ENCODE data around the gene PIGP.

GRCh38 chr21:37098751-37099150 is 25.9 kb upstream of the PIGP start:
- TF ChIP-seq POLR2AphosphoS5 (IDR thresholded peaks at IDR 0.05; ENCODE audit: borderline replicate concordance, low read depth, low read length) (no peak), EZH2 (IDR thresholded peaks at IDR 0.05) (no peak), FOXP2 (optimal IDR thresholded peaks at IDR 0.05; ENCODE audit: control extremely low read depth, extremely low read length, insufficient read depth) (no peak)
